ENCODE measurements around the gene EXOC6B.

Gene EXOC6B

GRCh38 chr2:72148837-72149555 lies 676.8 kb downstream of the EXOC6B start:
- DNase-seq (ENCODE audit: low spot score) (no peak), FAIRE-seq (no peak)

GRCh38 chr2:72148003-72148836 lies 677.6 kb downstream of the EXOC6B start:
- no peak for DNase-seq (ENCODE audit: low spot score)
- FAIRE-seq = no peak

GRCh38 chr2:72147303-72147971 lies 678.4 kb downstream of the EXOC6B start, which contains the start of gene CYP26B1:
CYP26B1 (minus strand) TSS chr2:72147862; CDS start chr2:72147834, 28 bp downstream.
- DNase-seq (ENCODE audit: low spot score) = no peak
- FAIRE-seq = no peak

GRCh38 chr2:72146347-72147302 lies 679.2 kb downstream of the EXOC6B start:
- DNase-seq (ENCODE audit: low spot score) (no peak), FAIRE-seq (no peak)

- no peak for DNase-seq (ENCODE audit: low spot score)
- FAIRE-seq = no peak
These were observed 680.0 kb downstream of the EXOC6B start for GRCh38 chr2:72145658-72146329.

GRCh38 chr2:72145289-72145657 lies 680.6 kb downstream of the EXOC6B start:
- no peak for FAIRE-seq
- DNase-seq (ENCODE audit: low spot score) = no peak

- FAIRE-seq = no peak
- no peak for DNase-seq (ENCODE audit: low spot score)
These were observed 681.1 kb downstream of the EXOC6B start for GRCh38 chr2:72144632-72145288.

GRCh38 chr2:72144274-72144631 lies 681.6 kb downstream of the EXOC6B start:
- FAIRE-seq (no peak), DNase-seq (ENCODE audit: low spot score) (no peak)

- DNase-seq (ENCODE audit: low spot score) (no peak), FAIRE-seq (no peak)
These were observed 682.2 kb downstream of the EXOC6B start for GRCh38 chr2:72143441-72144273.

GRCh38 chr2:72142570-72143440 lies 683.0 kb downstream of the EXOC6B start:
- DNase-seq (ENCODE audit: low spot score) (no peak), FAIRE-seq (no peak)

GRCh38 chr2:72141881-72142451 lies 683.9 kb downstream of the EXOC6B start:
- no peak for FAIRE-seq
- no peak for DNase-seq (ENCODE audit: low spot score)

GRCh38 chr2:72141032-72141645 lies 684.7 kb downstream of the EXOC6B start:
- FAIRE-seq (no peak), DNase-seq (ENCODE audit: low spot score) (no peak)

- no peak for DNase-seq (ENCODE audit: low spot score)
These were observed 685.2 kb downstream of the EXOC6B start for GRCh38 chr2:72140621-72140960.

GRCh38 chr2:72139874-72140620 lies 685.8 kb downstream of the EXOC6B start:
- DNase-seq (ENCODE audit: low spot score) = no peak
- FAIRE-seq = no peak

More at GRCh38 chr2:72140621-72140960, 685.2 kb downstream of the EXOC6B start:
- FAIRE-seq = no peak

- DNase-seq (ENCODE audit: low spot score) = no peak
These were observed 686.4 kb downstream of the EXOC6B start for GRCh38 chr2:72139471-72139873.

GRCh38 chr2:72138921-72139381 lies 686.9 kb downstream of the EXOC6B start:
- DNase-seq (ENCODE audit: low spot score) = no peak
- no peak for FAIRE-seq

More at GRCh38 chr2:72139471-72139873, 686.4 kb downstream of the EXOC6B start:
- no peak for FAIRE-seq

Measured in RCC 7860 (cell line).